ENCODE measurements around the gene NEU2. TPM values are rescaled to one million over a fixed set of nuclear protein-coding genes. Genes with fewer than 3 reads are reported as not detected.

Gene NEU2
- total RNA-seq, 1 experiment from 2014 or later, result not detected

DNA sequence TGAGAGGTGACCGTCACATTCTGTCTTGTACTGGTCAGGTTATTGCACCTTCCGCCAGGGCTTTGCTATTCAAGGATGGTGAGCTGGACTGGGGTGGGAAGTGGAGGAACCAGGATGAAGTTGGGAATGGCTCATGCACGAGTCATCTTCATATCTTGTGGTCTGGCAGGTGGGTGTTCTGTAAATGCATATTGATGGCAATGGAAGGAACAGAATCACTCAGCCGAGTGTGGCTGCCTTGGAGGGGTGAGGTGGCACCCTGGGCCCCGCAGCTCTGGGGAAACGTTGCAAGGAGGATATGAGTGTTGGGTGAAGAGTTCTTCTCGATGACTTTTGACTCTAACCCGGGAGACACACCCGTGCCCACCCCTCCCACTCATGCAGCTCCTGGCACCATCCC is 1.2 kb downstream of the NEU2 start:
- Histone ChIP-seq H2BK5ac (ENCODE audit: insufficient read length, low read length) (no peak overlapping the region), H3K56ac (ENCODE audit: insufficient read length, low read depth, low read length) (no peak overlapping the region), H3K14ac (ENCODE audit: insufficient read depth, low read length) (no peak overlapping the region), H3K9ac (ENCODE audit: extremely low read depth, insufficient read length, low read length) (no peak overlapping the region), H3K18ac (ENCODE audit: insufficient read length, low read depth, low read length) (no peak overlapping the region), H3K79me2 (ENCODE audit: insufficient read depth, low read length) (no peaks in the 10 kb centered on the region), H3K4me1 (ENCODE audit: insufficient read depth, low read length) (no peaks in the 10 kb centered on the region), H4K20me1 (ENCODE audit: control insufficient read depth, insufficient read depth, insufficient read length) (no peaks in the 10 kb centered on the region), H3K23me2 (ENCODE audit: insufficient read length, low read depth, low read length, poor library complexity, severe bottlenecking) (no peaks in the 10 kb centered on the region), H2BK15ac (ENCODE audit: low read depth, low read length) (no peak overlapping the region), H2AFZ (ENCODE audit: low read length) (no peak overlapping the region), H3T11ph (ENCODE audit: low read length) (no peak overlapping the region), H2BK12ac (ENCODE audit: insufficient read length, low read depth, low read length) (no peak overlapping the region), H2AK5ac (ENCODE audit: insufficient read length, low read length) (no peak overlapping the region), H3K27me3 (ENCODE audit: insufficient read depth, low read length) (no peaks in the 10 kb centered on the region), H3K23ac (ENCODE audit: insufficient read length, low read depth, low read length) (no peak overlapping the region), H4K91ac (ENCODE audit: insufficient read length, low read depth, low read length) (no peak overlapping the region), H2BK120ac (ENCODE audit: low read depth, low read length, poor library complexity, severe bottlenecking) (no peak overlapping the region), H3K79me1 (ENCODE audit: insufficient read depth, low read depth, low read length, poor library complexity, severe bottlenecking) (no peaks in the 10 kb centered on the region), H3K9me3 (ENCODE audit: control insufficient read depth, low read depth, low read length) (no peaks in the 10 kb centered on the region), H4K5ac (ENCODE audit: insufficient read length, low read depth, low read length) (no peak overlapping the region), H3K4me2 (ENCODE audit: insufficient read depth, insufficient read length, low read length) (no peak overlapping the region), H3K27ac (ENCODE audit: insufficient read length, low read depth, low read length) (no peak overlapping the region), H2BK20ac (ENCODE audit: low read depth, low read length, poor library complexity, severe bottlenecking) (no peak overlapping the region), H3K4ac (ENCODE audit: low read depth, low read length) (no peak overlapping the region), H4K8ac (replicated peaks; ENCODE audit: insufficient read length, low read depth, low read length) (no peak overlapping the region)
- Mint-ChIP-seq H3K27me3 (ENCODE audit: low read depth) (no peaks in the 10 kb centered on the region; the same call in 1 of the 2 replicates), H3K36me3 (ENCODE audit: insufficient read depth in 1 of 3, low read depth in 3 of 3) (peaks cover 0 to 4% (median 0%) of the 10 kb centered on the region in 3 experiments; a peak in 1 of 7 replicates), H3K4me1 (peaks cover 9 to 11% of the 10 kb centered on the region in 2 experiments), H3K27ac (no peak overlapping the region), H3K4me3 (no peak overlapping the region; a peak in 1 of 5 replicates), H3K9me3 (peaks cover 0 to 3% of the 10 kb centered on the region in 2 experiments; a peak in 1 of 5 replicates)
- no CpG with 5 or more reads among the region's 9 CpGs for WGBS (ENCODE audit: extremely low coverage, insufficient read length, low lambda C conversion rate)
- no peak for DNase-seq
- TF ChIP-seq, protein P1, sequence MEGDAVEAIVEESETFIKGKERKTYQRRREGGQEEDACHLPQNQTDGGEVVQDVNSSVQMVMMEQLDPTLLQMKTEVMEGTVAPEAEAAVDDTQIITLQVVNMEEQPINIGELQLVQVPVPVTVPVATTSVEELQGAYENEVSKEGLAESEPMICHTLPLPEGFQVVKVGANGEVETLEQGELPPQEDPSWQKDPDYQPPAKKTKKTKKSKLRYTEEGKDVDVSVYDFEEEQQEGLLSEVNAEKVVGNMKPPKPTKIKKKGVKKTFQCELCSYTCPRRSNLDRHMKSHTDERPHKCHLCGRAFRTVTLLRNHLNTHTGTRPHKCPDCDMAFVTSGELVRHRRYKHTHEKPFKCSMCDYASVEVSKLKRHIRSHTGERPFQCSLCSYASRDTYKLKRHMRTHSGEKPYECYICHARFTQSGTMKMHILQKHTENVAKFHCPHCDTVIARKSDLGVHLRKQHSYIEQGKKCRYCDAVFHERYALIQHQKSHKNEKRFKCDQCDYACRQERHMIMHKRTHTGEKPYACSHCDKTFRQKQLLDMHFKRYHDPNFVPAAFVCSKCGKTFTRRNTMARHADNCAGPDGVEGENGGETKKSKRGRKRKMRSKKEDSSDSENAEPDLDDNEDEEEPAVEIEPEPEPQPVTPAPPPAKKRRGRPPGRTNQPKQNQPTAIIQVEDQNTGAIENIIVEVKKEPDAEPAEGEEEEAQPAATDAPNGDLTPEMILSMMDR (conservative IDR thresholded peaks at IDR 0.05), result no peak

All from H9 (cell line).